Activated CD8-positive, alpha-beta memory T cell treated with anti-CD3 and anti-CD28 coated beads for 1 hour (primary cell): ENCODE results near the gene ERCC5.

Source experiments
- DNase-seq, 2 donors: peaks; one replicate each; pipeline ENCODE4 v3.0.0-alpha.2; 2020; ENCODE audit warnings: low read depth in 1 of 2; ENCODE audit errors: extremely low read depth in 1 of 2

The ERCC5 gene

DNA sequence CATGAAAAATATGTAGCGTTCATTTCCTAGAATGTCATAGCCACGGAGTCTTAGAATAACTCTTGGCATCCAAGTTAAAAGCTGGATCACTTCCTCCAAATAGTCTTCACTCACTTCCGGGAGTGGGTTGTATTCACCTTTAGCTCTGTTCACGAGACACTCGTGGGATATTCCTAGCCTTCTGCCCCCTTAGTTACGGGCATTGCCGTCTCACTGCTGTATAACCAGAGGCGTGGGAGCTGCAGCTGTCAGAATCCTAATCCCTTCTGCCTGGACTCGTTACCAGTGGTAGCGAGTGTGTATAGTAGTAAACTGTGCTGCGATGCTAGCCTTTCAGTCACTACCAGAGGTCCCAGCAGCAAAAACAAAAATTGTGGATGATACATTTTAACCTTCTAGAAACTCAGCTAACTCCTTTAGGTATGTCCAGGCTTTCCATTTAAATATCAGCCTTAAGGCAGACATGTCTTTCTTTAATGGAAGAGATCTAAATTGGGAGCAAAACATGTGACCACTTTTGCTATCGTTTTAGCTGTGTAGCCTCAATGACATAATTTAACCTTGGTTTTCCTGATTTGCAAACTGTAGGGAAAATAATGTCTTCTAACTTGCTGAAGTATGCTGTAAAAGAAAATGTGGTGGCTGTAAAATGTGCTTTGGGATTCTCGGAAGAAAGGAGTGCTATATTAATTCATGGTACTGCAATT lies 34.1 kb downstream of the ERCC5 start:
- DNase-seq, result no peak

DNA sequence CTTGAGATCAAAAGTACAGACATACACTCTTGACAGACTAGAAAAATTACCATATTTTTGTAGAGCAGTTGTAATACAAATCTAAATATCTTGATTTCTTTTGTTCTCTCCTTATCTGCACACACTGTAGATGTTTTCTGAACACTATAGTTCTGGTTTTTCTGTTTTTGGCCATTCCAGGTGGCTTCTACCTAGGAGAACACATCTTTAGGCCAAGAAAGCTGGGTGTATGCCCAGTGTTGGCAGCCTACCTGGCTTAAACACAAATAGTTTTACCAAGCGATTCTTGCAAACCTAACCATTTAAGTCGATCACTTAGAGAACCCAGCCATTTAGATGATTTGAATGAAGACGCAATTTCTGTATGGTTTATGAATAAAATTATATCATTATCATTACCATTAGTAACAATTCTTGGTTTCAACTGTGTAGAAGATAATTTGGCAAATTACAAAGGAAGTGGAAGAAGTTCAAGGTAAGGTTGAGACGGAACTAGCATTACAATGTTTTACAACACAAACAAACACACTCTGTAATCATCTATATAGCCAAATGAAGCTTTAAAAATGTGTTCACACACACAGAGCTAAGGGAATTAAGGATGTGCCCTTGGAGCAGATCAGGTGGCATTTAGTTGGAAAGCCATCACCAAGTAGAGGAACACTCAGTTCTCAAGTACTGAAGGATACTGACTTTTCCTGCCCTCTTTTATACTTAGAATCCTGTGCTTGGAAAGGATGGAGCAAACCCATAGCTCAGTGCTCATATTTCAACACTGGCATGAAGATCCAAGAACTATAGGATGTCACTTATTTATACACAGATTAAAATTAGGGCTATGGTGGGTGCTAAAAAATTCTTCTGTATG lies 36.2 kb downstream of the ERCC5 start:
- DNase-seq, result no peak

- no peak for DNase-seq
Measured at GRCh38 chr13:102892503-102892902, 46.7 kb downstream of the ERCC5 start.

DNA sequence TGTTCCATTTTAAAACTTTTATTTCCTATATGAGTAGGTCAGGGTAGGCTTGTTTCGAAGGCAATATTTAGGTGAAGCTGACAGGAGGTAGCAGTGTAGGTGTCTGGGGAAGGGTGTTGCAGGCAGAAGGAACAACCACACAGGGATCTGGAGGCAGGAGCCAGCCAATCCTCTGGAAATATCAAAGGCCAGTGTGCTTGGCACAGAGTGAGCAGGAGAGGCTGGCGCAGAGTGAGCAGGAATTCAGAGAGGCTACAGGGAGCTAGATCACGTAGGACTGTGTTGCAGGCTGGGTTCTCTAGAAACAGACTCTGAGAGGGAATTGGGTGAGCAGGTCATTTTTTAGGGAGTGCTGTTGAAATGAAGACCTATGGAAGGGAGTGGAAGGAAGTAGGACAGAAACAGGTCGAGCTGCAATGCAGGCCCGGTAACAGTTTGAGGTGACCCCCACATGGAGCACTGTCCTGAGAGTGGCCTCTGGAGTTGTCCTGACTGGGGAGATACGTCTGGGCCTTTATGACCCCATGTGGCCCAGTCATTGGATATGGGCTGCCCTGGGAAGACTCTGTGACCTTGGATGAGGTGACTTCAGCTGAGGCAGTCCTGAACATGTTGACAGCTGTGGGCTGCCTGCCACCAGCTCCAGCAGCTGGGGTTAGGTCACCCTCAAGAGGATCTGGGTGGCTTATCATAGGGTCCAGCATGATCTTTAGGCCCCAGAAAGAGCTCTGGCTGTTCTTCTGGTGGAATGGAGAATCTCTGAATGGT lies 51.7 kb downstream of the ERCC5 start:
- DNase-seq, result no peak

DNA sequence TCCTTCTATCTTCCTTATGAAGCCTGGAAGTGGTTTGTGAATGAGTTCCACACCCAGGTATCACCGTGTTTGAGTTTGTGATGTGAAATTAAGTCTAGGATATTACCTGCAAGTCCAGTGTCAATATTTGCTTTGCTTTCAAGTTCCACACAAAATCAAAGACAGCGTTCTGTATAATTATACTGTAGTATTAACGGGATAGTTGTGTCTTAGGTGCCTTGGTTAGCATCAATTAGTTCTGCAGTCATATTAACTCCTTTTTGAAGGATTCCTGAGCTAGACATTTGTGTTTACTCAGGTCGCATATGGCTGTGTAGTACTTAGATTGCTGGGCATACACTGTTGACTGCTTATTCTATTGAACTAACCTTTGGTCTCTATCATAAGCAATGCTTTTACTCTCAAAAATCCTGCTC lies 54.4 kb downstream of the ERCC5 start:
- no peak for DNase-seq

GRCh38 chr13:102901056-102901455 lies 55.2 kb downstream of the ERCC5 start:
- DNase-seq, result no peak

DNA sequence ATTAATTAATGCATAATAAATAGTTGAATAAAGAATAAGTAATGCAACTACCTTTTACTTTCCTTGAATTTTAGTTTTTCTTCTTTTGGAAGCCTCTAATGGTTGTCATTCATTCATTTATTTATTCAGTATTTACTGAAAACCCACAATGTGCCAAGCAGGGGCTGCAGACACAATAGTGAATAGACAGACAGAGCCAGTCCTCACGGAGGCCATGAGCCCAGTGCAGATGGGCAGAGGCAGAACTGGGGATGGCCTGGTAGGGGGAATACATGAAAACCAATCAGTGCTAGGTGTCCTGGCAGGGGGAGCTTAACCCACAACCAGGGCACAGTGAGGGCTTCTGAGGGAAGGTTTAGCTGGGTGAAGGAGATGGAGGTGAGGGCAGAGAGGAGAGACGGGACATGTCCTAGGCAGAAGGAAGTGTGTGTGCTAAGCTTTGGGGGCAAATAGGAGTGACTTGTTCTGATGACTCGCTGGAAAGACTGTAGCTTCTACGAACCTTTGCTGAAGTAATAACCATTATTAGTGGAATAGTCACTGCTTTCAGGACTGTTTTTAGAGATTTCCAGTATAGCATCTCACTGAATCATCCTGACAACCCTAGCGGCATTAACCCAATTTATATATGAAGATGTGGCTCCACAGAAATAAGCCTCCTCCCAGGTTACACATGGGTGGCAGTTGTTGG lies 55.9 kb downstream of the ERCC5 start:
- DNase-seq, result no peak

- DNase-seq, result no peak
Measured at GRCh38 chr13:102902789-102903347, 57.0 kb downstream of the ERCC5 start.

DNA sequence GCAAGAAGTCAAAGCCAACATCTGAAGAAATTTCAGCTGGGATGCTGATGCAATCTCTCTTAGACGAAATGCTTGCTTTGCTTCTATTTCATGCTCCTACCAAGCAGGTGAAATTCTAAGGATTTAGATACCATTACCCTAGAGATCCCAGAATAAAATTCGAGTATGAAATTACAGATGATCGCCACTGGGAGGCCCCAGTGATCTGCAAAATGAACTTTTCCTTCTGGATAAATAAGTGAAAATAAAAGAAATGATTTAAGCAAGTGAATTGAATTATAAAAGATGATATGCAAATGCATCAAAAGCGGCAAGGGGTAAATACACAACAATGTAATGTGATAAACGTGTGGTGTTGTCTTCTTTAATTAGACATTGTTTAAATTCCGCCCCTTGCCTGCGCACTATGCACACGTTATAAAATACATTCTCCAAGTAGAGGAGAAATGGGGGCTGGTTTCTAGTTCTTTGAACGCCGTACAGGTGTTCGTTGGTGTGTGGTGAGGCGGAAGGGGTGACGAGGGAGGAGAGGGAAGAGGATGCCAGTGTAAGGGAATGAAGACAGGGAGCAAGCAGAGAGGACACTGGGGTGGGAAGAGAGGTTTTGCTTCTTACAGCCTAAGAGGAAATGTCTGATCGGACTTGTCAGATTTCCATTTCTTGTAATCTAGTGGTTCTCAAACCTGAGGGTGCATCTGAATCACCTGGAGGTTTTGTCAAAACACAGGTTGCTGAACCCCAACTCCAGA lies 58.0 kb downstream of the ERCC5 start:
- no peak for DNase-seq

DNA sequence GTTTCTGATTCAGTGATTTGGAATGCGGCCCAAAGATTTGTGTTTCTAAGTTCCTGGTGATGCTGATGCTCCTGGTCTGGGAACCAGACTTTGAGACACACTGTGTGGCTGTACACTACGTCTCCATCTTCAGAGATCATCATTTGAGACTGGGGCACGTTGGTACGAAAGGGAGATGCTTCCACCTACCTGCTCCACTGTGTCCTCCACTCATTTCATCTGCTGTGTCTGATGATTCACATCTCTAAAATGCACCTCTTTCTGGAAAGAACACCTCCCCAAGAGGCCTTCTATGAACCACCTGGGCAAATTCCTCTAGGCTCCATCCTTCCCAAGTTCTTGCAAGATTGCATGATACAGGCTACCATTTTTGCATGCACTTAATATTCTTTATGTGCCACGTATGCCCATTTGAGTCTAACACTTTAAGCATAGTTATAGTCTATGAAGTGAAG lies 58.6 kb downstream of the ERCC5 start:
- DNase-seq, result no peak

DNA sequence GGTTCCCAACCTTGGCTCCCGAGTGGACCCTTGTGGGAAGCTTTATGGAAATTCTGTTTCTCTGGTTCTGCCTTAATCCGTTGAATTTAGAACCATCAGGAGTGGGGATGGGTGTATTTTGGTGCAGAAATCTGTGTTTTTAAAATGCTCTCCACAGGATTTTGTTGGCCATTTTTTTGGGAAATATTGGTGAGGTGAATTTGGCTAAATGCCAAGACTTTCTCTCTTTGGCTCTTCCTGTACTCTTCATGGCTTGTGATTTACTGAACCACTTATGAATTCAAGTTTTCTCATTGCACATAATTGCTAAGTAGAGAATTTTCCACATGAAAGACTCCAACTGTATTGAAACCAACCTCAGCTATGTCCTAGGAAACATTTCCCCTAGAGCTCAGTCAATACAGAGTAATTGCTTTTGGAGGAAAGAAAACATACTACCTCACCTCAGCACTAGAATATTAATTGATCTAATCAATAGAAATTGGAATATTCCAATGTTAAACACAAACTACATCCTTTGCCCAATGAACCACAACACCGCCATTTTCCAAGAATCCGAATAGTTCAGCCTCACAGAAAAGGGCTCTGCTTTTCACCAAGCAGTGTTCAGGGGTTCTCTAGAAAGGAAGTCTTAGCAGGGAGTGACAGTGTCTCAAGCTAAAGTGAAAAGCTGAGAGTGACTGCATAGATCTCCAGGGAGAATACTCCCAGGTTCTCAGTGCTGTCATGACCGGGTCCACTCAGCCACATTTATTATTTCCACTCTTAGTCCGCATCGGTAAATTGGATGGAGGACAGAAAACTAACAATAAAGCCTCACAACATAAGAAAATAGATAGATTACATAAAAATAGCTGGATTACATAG lies 60.3 kb downstream of the ERCC5 start:
- DNase-seq, result no peak

- no peak for DNase-seq
Measured at GRCh38 chr13:102907016-102907756, 61.4 kb downstream of the ERCC5 start.

DNA sequence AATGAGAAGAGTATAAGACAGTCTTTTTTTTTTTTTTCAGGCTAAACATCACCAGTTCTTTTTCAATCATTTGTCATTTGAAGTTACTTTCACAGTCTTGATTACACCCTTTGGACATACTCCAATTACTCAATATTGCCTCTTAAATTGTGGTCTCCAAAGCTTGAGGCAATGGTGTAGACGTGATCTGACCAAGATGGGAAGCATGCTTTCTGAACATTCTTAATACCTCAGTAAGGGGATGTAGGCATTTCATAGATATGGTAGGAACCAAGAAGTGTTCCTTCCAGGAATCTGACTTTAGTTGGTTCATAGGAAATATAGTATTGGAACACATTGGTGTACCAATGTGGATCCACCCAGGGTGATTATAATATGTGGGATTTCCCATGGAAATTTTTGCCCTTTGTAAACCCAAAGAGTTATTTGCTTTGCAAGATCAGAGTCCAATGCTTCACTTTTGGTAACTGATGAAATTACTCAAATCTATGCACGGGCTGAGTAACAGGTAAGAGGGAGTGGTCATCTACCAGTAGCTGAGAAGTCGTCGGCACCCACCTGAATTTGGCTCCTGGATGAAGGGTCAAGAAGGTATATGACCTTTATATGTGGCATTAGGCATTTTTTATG lies 62.2 kb downstream of the ERCC5 start:
- DNase-seq, result no peak

GRCh38 chr13:102909971-102910370 lies 64.1 kb downstream of the ERCC5 start:
- no peak for DNase-seq

DNA sequence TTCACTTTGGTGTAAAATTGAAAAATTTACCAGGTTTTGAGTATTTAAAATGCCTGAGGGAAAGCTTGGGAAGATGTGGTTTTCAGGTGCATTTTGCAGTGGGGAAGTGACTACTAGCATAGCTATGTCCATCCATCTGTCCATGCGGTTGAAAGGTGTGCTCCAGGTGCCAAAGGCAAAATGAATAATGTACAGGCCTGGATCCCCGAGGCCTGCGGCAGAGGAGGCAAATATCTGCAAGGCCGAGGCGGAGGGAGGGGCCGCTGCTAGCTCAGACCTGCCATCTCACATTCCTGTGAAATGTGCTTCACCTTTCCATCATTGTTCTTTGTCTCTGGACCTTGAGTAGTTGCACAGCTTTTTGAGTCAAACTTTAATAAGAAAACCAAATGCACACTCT lies 65.5 kb downstream of the ERCC5 start:
- DNase-seq, result no peak

- DNase-seq, result no peak
Measured at GRCh38 chr13:102912599-102912998, 66.8 kb downstream of the ERCC5 start.

GRCh38 chr13:102913914-102914313 lies 68.1 kb downstream of the ERCC5 start:
- no peak for DNase-seq
